Measurements from ENCODE around the gene METTL15. TPM values are rescaled to one million over a fixed set of nuclear protein-coding genes. Genes with fewer than 3 reads are reported as not detected.

Gene METTL15
- total and polyA plus RNA-seq, 2 experiments from 2014 or later: 9.0 to 19.8 TPM

GRCh38 chr11:28250192-28250591 is 142.0 kb downstream of the METTL15 start (continued):
- TF ChIP-seq, protein P1, sequence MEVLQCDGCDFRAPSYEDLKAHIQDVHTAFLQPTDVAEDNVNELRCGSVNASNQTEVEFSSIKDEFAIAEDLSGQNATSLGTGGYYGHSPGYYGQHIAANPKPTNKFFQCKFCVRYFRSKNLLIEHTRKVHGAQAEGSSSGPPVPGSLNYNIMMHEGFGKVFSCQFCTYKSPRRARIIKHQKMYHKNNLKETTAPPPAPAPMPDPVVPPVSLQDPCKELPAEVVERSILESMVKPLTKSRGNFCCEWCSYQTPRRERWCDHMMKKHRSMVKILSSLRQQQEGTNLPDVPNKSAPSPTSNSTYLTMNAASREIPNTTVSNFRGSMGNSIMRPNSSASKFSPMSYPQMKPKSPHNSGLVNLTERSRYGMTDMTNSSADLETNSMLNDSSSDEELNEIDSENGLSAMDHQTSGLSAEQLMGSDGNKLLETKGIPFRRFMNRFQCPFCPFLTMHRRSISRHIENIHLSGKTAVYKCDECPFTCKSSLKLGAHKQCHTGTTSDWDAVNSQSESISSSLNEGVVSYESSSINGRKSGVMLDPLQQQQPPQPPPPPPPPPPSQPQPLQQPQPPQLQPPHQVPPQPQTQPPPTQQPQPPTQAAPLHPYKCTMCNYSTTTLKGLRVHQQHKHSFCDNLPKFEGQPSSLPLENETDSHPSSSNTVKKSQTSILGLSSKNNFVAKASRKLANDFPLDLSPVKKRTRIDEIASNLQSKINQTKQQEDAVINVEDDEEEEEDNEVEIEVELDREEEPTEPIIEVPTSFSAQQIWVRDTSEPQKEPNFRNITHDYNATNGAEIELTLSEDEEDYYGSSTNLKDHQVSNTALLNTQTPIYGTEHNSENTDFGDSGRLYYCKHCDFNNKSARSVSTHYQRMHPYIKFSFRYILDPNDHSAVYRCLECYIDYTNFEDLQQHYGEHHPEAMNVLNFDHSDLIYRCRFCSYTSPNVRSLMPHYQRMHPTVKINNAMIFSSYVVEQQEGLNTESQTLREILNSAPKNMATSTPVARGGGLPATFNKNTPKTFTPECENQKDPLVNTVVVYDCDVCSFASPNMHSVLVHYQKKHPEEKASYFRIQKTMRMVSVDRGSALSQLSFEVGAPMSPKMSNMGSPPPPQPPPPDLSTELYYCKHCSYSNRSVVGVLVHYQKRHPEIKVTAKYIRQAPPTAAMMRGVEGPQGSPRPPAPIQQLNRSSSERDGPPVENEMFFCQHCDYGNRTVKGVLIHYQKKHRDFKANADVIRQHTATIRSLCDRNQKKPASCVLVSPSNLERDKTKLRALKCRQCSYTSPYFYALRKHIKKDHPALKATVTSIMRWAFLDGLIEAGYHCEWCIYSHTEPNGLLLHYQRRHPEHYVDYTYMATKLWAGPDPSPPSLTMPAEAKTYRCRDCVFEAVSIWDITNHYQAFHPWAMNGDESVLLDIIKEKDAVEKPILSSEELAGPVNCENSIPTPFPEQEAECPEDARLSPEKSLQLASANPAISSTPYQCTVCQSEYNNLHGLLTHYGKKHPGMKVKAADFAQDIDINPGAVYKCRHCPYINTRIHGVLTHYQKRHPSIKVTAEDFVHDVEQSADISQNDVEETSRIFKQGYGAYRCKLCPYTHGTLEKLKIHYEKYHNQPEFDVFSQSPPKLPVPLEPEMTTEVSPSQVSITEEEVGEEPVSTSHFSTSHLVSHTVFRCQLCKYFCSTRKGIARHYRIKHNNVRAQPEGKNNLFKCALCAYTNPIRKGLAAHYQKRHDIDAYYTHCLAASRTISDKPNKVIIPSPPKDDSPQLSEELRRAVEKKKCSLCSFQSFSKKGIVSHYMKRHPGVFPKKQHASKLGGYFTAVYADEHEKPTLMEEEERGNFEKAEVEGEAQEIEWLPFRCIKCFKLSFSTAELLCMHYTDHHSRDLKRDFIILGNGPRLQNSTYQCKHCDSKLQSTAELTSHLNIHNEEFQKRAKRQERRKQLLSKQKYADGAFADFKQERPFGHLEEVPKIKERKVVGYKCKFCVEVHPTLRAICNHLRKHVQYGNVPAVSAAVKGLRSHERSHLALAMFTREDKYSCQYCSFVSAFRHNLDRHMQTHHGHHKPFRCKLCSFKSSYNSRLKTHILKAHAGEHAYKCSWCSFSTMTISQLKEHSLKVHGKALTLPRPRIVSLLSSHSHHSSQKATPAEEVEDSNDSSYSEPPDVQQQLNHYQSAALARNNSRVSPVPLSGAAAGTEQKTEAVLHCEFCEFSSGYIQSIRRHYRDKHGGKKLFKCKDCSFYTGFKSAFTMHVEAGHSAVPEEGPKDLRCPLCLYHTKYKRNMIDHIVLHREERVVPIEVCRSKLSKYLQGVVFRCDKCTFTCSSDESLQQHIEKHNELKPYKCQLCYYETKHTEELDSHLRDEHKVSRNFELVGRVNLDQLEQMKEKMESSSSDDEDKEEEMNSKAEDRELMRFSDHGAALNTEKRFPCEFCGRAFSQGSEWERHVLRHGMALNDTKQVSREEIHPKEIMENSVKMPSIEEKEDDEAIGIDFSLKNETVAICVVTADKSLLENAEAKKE (CRISPR knock-in tag; IDR thresholded peaks at IDR 0.05): no peak
- no peak for TF ChIP-seq STAT1 (IDR thresholded peaks at IDR 0.05; ENCODE audit: unreplicated experiment)
- TF ChIP-seq ZNF331 (CRISPR knock-in tag; IDR thresholded peaks at IDR 0.05; ENCODE audit: low read depth): no peak

GRCh38 chr11:28251257-28251656 is 143.1 kb downstream of the METTL15 start:
- Histone ChIP-seq H3F3A (replicated peaks; ENCODE audit: low read depth) (no peaks in the 10 kb centered on the region), H3K4me2 (no peak overlapping the region), H3K27me3 (ENCODE audit: insufficient read depth) (no peaks in the 10 kb centered on the region), H3K9me2 (ENCODE audit: insufficient read depth) (no peaks in the 10 kb centered on the region), H3K27ac (ENCODE audit: low read depth) (no peak overlapping the region), H3K4me1 (ENCODE audit: insufficient read depth) (no peaks in the 10 kb centered on the region), H3K4me3 (no peak overlapping the region), H3K79me2 (replicated peaks; ENCODE audit: insufficient read depth) (no peaks in the 10 kb centered on the region), H4K20me1 (replicated peaks; ENCODE audit: insufficient read depth) (no peaks in the 10 kb centered on the region), H3K36me3 (ENCODE audit: insufficient read depth) (no peaks in the 10 kb centered on the region), H2AFZ (no peak overlapping the region)
- Mint-ChIP-seq H3K27ac (no peak overlapping the region), H3K4me1 (no peaks in the 10 kb centered on the region), H3K4me3 (no peak overlapping the region), H3K9me3 (peaks cover 3% of the 10 kb centered on the region; the same call in 1 of the 3 replicates), H3K36me3 (ENCODE audit: low read depth) (peaks cover 8% of the 10 kb centered on the region; the same call in 2 of the 3 replicates), H3K27me3 (ENCODE audit: insufficient read depth, low read depth, poor library complexity) (no peaks in the 10 kb centered on the region)
- DNase-seq (ENCODE audit: low spot score) (no peak), ATAC-seq (no peak)
- TF ChIP-seq, protein P1 (CRISPR knock-in tag; IDR thresholded peaks at IDR 0.05): no peak
- TF ChIP-seq, protein P2, sequence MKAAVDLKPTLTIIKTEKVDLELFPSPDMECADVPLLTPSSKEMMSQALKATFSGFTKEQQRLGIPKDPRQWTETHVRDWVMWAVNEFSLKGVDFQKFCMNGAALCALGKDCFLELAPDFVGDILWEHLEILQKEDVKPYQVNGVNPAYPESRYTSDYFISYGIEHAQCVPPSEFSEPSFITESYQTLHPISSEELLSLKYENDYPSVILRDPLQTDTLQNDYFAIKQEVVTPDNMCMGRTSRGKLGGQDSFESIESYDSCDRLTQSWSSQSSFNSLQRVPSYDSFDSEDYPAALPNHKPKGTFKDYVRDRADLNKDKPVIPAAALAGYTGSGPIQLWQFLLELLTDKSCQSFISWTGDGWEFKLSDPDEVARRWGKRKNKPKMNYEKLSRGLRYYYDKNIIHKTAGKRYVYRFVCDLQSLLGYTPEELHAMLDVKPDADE (IDR thresholded peaks at IDR 0.05): no peak
- TF ChIP-seq STAT1 (IDR thresholded peaks at IDR 0.05; ENCODE audit: unreplicated experiment) (no peak), POLR2AphosphoS5 (IDR thresholded peaks at IDR 0.05; ENCODE audit: low read depth) (no peak)

Data from GM23338 (cell line).